IPS DF 4.7 (cell line): ENCODE data around the gene TPSG1.
"Not testable (repeated sequence)": the region's sequence is repeated elsewhere in the genome, so short reads cannot be mapped to it uniquely, and the experiment has no call there.

Source experiments
- DNase-seq: peaks from one replicate; pipeline ENCODE4 v3.0.0-alpha.2; 2013; ENCODE audit warnings: low spot score; ENCODE audit errors: extremely low read depth

Gene TPSG1

GRCh38 chr16:1225051-1225451 lies at the start of gene TPSG1:
TSS of gene TPSG1 (minus strand) at chr16:1225268. CDS start at chr16:1225252, 16 bp downstream.
- no peak for DNase-seq

DNA sequence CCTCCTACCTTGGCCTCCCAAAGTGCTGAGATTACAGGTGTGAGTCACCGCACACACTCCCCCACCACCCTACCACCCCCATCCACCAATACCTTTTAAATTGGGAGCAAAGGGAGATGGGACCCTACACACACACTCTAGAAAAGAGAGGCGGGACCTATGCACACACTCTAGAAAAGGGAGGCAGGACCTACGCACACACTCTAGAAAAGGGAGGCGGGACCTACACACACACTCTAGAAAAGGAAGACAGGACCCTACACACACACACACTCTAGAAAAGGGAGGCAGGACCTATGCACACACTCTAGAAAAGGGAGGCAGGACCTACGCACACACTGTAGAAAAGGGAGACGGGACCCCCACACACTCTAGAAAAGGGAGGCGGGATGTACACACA lies 49.7 kb upstream of the TPSG1 start:
- DNase-seq: no peak

DNA sequence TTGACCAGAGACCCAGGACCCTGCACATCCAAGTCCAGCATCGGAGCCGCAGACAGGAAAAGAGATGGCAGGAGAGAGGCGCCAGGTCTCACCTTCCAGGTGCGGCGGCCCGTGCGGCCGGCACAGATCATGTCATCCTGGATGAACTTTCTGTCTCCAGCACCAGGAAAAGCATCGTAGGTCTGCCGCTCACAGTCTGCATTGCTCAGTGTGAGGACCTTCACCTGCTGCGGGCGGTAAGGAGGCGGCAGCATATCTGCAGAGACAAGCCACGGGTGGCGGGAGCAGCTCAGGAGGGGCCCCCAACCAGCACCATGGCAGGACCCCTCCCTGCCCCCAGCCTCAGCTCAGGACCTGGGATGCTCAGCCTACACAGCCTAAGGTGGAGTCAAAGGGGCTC lies 48.7 kb upstream of the TPSG1 start:
- DNase-seq: no peak

- no peak for DNase-seq
Observed at GRCh38 chr16:1272453-1273198, 47.6 kb upstream of the TPSG1 start.

GRCh38 chr16:1271724-1272413 lies 46.8 kb upstream of the TPSG1 start:
- not testable (repeated sequence) for DNase-seq

GRCh38 chr16:1271380-1271723 lies 46.3 kb upstream of the TPSG1 start:
- no peak for DNase-seq

- DNase-seq: not testable (repeated sequence)
Observed at GRCh38 chr16:1269418-1269817, 44.4 kb upstream of the TPSG1 start.

DNA sequence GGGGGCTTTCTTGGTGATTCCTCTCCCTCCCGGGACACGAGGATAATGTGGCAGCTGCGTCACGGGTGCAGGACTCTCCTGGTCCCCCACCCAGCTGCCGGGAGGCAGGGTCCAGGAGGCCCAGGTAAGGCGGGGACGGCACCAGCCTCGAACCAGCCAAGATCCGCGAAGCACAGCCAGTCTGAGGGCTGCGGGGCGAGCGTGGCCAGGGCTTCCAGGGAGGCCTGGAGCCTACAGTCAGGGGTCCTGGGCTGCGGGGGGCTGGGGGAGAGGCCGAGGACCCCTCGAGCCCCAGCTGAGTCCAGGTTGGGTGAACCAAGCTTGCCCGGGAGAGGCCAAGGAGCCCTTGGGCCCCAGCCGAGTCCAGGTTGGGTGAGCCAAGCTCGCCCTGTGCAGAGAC lies 40.8 kb upstream of the TPSG1 start:
- no peak for DNase-seq

DNA sequence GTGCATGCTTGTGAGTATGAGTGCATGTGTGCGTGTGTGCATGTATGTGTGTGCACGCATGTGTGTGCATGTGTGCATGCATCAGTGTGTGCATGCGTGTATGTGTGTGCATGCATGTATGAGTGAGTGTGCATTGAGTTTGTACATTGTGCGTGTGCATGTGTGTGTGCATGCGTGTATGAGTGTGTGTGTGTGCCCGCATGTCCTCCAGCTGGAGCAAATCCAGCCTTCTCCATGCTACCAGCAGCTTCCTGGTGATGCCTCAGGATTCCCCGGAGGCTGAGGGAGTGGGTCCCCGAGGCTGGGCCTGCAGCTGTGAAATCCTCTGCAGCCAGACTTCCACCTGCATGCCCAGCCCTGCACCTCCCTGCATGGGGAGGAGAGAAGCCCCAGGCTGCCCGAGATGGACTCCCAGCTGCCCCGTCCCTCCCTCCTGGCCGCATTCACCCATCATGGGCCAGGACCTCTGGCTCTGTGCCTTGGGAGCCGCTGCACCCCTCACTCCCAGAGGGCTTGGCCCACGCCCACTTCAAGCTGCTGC lies 40.1 kb upstream of the TPSG1 start:
- no peak for DNase-seq

DNA sequence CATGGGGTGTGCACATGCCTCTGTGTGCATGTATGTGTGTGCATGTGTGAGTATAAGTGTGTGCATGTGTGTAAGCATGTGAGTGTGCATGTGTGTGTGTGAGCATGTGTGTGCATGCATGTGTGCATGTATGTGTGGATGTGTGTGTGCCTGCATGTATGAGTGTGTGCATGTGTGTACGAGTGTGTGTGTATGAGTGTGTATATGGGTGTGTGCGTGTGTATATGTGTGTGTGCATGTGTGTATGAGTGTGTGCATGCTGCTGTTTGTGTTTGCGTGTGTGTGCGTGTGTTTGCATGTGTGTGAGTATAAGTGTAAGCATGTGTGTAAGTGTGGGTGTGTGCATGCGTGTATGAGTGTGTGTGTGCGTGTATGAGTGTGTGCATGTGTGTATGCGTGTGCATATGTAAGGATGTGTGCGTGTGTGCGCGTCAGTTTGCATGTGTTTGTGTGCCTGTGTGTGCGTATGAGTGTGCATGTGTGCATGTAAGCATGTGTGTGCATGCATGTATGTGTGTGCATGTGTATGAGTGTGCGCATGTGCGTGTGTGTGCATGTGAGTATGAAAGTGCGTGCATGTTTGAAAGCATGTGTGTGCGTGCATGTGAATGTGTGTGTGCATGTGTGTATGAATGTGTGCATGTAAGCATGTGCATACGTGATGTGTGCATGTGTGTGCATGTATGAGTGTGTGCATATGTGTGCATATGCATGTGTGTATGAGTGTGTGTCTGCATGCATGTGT lies 39.4 kb upstream of the TPSG1 start:
- no peak for DNase-seq

DNA sequence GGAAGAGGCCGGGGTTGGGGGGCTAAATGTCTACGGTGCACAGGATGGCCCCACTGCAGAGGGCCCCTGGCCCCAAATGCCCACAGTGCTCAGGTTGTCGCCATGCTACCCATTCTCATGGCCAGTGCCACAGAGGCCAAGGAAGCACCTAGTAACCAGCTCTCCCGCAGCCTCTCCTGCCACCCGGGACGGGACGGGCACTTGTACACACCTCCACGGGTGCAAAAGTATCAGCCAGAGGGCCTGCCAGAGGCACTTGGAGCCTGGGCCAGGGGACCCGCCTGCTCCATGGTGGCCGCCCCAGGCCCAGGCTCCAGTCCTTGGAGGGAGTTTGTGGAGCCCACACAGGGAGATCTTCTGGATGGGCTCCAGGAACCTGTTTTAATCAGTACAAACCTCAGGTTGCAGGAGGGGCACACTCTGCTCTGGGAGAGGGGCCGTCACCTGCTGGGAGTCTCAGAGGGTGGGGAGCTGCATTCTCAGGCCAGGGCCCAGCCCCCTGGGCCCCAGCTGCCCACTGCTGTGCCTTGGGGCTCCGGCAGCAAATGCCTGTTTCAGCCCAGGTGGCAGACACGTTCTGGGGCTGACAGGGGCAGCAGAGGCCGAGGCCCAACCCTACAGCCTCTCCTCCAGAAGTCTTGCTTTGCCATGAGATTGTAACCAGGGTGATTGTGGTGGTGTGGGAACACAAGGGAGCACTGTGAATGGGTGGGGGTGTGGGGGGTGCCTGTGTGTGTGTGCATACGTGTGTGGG lies 38.7 kb upstream of the TPSG1 start:
- no peak for DNase-seq

DNA sequence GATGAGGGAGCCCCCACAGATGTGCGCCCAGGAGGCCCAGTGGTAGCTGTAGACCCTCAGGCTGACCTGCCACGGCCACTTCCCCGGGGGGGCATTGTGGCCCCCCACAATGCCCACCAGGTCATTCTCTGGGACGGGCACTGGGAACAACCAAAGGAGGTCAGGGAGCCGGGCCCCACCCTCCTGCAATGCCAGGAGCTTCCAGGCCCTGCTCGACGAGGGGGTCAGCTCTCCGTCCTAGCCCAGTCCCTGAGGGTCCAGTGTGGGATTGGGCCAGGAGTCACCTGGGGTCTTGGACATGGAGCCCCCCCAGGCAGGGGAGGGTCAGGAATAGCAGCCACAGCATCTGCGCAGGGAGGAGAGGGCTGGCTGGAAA lies 37.8 kb upstream of the TPSG1 start:
- no peak for DNase-seq

GRCh38 chr16:1262210-1262845 lies 37.3 kb upstream of the TPSG1 start:
- no peak for DNase-seq

GRCh38 chr16:1261131-1261892 lies 36.2 kb upstream of the TPSG1 start:
- DNase-seq: no peak

DNA sequence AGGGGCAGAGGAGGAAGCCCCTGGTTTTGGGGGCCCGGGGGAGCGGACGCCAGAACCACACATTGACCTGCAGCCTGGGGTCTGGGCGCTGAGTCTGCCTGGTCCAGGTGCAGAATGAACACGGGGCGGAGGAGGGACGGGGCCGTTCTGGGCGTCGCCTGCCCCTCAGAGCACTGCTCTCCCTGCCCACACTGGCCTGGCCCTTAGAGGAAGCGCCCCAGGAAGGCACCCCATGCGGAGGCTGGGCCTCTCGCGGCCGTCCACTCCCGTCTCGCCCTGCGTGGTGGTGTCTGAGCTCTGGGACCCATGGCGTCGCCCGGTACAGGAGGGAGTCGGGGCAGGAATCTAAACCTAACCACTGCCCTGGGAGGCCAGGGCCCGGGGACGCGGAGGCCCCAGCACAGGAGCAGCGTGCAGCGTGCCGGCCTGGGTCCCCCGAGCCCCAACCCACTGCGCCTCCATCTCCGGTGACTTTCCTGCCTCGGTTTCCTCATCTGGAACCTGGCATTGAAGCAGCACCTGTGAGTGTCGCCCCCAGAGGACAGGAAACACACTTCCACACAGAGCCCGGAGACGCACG lies 35.1 kb upstream of the TPSG1 start:
- no peak for DNase-seq

DNA sequence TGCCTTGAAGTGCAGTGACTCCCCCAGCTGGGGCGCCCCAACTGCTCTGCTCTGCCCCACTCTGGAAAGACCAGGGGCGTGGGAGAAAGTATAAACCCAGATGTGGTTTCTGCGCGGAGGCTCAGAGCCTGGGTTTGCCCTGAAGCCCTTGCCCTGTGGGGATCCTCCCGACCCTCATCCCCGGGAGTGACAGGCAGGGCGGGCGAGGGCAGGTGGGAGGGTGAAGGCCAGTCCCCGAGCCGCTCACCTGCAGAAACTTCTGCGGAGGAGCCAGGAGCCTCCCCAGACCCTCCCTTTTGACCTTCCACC lies 34.6 kb upstream of the TPSG1 start:
- DNase-seq: no peak

- no peak for DNase-seq
Observed at GRCh38 chr16:1258906-1259759, 34.1 kb upstream of the TPSG1 start.

DNA sequence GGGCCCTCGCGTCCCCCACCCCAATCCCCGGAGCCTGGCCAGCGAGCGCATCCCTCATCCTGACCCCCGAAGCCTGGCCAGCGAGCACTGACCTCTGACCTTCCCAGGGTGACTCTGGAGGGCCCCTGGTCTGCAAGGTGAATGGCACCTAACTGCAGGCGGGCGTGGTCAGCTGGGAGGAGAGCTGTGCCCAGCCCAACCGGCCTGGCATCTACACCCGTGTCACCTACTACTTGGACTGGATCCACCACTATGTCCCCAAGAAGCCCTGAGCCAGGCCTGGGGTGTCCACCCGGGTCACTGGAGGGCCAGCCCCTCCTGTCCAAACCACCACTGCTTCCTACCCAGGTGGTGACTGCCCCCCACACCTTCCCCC lies 33.1 kb upstream of the TPSG1 start:
- no peak for DNase-seq

DNA sequence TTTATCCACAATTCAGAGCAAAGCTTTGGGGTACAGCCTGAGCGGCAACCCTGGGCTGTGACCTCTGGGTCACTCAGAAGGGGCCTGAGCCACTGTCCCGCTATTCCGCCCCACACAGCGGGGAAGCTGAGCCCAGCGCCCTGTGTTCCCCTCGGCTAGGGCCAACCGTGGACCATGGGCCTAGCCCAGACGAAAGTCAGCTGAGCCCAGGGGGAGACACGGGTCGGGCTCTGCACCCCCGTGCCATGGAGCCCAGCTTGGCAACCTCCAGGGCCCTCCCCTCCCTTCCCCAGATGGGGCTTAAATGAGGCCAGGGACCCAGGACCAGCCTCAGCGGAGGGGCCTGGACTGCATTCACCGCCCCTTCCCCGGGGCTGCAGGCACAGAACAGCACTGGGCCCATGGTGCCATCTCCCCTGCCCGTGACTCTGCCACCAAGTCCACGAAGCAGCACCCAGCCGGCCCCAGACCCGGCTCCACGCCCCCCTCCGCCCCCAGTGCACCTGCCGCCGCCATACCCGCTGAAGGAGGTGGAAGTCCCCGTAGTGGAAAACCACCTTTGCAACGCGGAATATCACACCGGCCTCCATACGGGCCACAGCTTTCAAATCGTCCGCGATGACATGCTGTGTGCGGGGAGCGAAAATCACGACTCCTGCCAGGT lies 32.6 kb upstream of the TPSG1 start:
- no peak for DNase-seq
